Stimulated activated memory B cell treated with anti-CD40 and anti-IgM and Interleukin-4, amounts not matched to agents 10 μg/mL and 1 μg/mL and 100 μg/mL, for 72 hours (primary cell): Measurements from ENCODE around the gene RPL13A.
A peak's percentile ranks its signal among the peaks of the same experiment; 100 is the strongest.
"Not testable (repeated sequence)": the region's sequence is repeated elsewhere in the genome, so short reads cannot be mapped to it uniquely, and the experiment has no call there.

ENCODE experiments used
- ATAC-seq: fragments of 150-1000 bp; cut with Tn5 transposase; 2 replicates; pipeline ENCODE4 v1.10.0; 2021
- H3K27ac Mint-ChIP-seq: one replicate; pipeline ENCODE4 v1.8.0; 2022; ENCODE audit warnings: mild to moderate bottlenecking, mixed read lengths
- H3K27me3 Mint-ChIP-seq: one replicate; pipeline ENCODE4 v1.8.0; 2022; ENCODE audit warnings: mixed read lengths
- H3K36me3 Mint-ChIP-seq: one replicate; pipeline ENCODE4 v1.8.0; 2022; ENCODE audit warnings: mixed read lengths
- H3K4me1 Mint-ChIP-seq: one replicate; pipeline ENCODE4 v1.8.0; 2022; ENCODE audit warnings: mixed read lengths
- H3K4me3 Mint-ChIP-seq: one replicate; pipeline ENCODE4 v1.8.0; 2022; ENCODE audit warnings: mild to moderate bottlenecking, moderate library complexity, mixed read lengths
- H3K9me3 Mint-ChIP-seq: one replicate; pipeline ENCODE4 v1.8.0; 2022; ENCODE audit warnings: mixed read lengths

RPL13A gene

GRCh38 chr19:49450405-49450804, 37.0 kb upstream of the RPL13A start:
- no peak for ATAC-seq
- Mint-ChIP-seq H3K9me3 (no peaks in the 10 kb centered on the region), H3K36me3 (peaks cover 50% of the 10 kb centered on the region), H3K27ac (peak overlapping the region; percentile 99), H3K27me3 (no peaks in the 10 kb centered on the region), H3K4me1 (peaks cover 58% of the 10 kb centered on the region), H3K4me3 (peak overlapping the region; percentile 99)

- peaks cover 56% of the 10 kb centered on the region for H3K36me3 Mint-ChIP-seq
- peak within 1 kb of the TSS; percentile 99 for H3K4me3 Mint-ChIP-seq
- H3K9me3 Mint-ChIP-seq, result no peaks in the 10 kb centered on the region
- peaks cover 65% of the 10 kb centered on the region for H3K4me1 Mint-ChIP-seq
- peak; percentile 85 for ATAC-seq
- H3K27ac Mint-ChIP-seq, result peak within 1 kb of the TSS; percentile 99
- H3K27me3 Mint-ChIP-seq, result no peaks in the 10 kb centered on the region
These were observed 35.8 kb upstream of the RPL13A start, which contains the start of gene PIH1D1 for GRCh38 chr19:49451430-49452181. PIH1D1 (minus strand) TSS chr19:49451814; CDS start chr19:49451574, 240 bp downstream.

GRCh38 chr19:49453013-49453756, 34.2 kb upstream of the RPL13A start, which contains the start of gene ALDH16A1:
ALDH16A1 (plus strand) TSS chr19:49453225; CDS start chr19:49453332, 107 bp downstream.
- Mint-ChIP-seq H3K27ac (peak within 1 kb of the TSS; percentile 99), H3K36me3 (peaks cover 47% of the 10 kb centered on the region), H3K27me3 (no peaks in the 10 kb centered on the region), H3K4me3 (peak within 1 kb of the TSS; percentile 99), H3K4me1 (peaks cover 69% of the 10 kb centered on the region), H3K9me3 (no peaks in the 10 kb centered on the region)
- ATAC-seq, result peak; percentile 96

GRCh38 chr19:49453757-49454240, 33.6 kb upstream of the RPL13A start:
- H3K9me3 Mint-ChIP-seq, result no peaks in the 10 kb centered on the region
- H3K36me3 Mint-ChIP-seq, result peaks cover 41% of the 10 kb centered on the region
- ATAC-seq, result no peak
- H3K4me1 Mint-ChIP-seq, result peaks cover 63% of the 10 kb centered on the region
- H3K4me3 Mint-ChIP-seq, result peak overlapping the region; percentile 99
- no peaks in the 10 kb centered on the region for H3K27me3 Mint-ChIP-seq
- H3K27ac Mint-ChIP-seq, result peak overlapping the region; percentile 99

GRCh38 chr19:49455773-49456172, 31.6 kb upstream of the RPL13A start:
- no peak overlapping the region for H3K27ac Mint-ChIP-seq
- no peak for ATAC-seq
- H3K9me3 Mint-ChIP-seq, result no peaks in the 10 kb centered on the region

GRCh38 chr19:49456326-49456725, 31.1 kb upstream of the RPL13A start:
- Mint-ChIP-seq H3K4me3 (no peak overlapping the region), H3K4me1 (peaks cover 40% of the 10 kb centered on the region), H3K27ac (no peak overlapping the region), H3K36me3 (peaks cover 28% of the 10 kb centered on the region), H3K9me3 (no peaks in the 10 kb centered on the region), H3K27me3 (no peaks in the 10 kb centered on the region)
- ATAC-seq, result no peak

More at GRCh38 chr19:49455773-49456172, 31.6 kb upstream of the RPL13A start:
- Mint-ChIP-seq H3K36me3 (peaks cover 30% of the 10 kb centered on the region), H3K4me3 (no peak overlapping the region), H3K27me3 (no peaks in the 10 kb centered on the region), H3K4me1 (peaks cover 43% of the 10 kb centered on the region)

GRCh38 chr19:49458567-49458903, 28.9 kb upstream of the RPL13A start:
- H3K36me3 Mint-ChIP-seq, result peaks cover 24% of the 10 kb centered on the region
- H3K27ac Mint-ChIP-seq, result peak overlapping the region; percentile 68
- no peak overlapping the region for H3K4me3 Mint-ChIP-seq
- peaks cover 27% of the 10 kb centered on the region for H3K4me1 Mint-ChIP-seq
- no peak for ATAC-seq
- H3K27me3 Mint-ChIP-seq, result no peaks in the 10 kb centered on the region
- H3K9me3 Mint-ChIP-seq, result no peaks in the 10 kb centered on the region

GRCh38 chr19:49459388-49459787, 28.0 kb upstream of the RPL13A start:
- ATAC-seq, result no peak
- Mint-ChIP-seq H3K4me1 (peaks cover 19% of the 10 kb centered on the region), H3K36me3 (peaks cover 30% of the 10 kb centered on the region), H3K27me3 (no peaks in the 10 kb centered on the region), H3K9me3 (no peaks in the 10 kb centered on the region), H3K4me3 (no peak overlapping the region), H3K27ac (no peak overlapping the region)

- not testable (repeated sequence) for ATAC-seq, H3K27ac Mint-ChIP-seq, H3K27me3 Mint-ChIP-seq, H3K4me3 Mint-ChIP-seq, H3K9me3 Mint-ChIP-seq
- peaks cover 12% of the 10 kb centered on the region for H3K4me1 Mint-ChIP-seq
- H3K36me3 Mint-ChIP-seq, result peaks cover 42% of the 10 kb centered on the region
These were observed 26.3 kb upstream of the RPL13A start for GRCh38 chr19:49461130-49461529.

- Mint-ChIP-seq H3K27ac (no peak overlapping the region), H3K9me3 (no peaks in the 10 kb centered on the region), H3K36me3 (peaks cover 39% of the 10 kb centered on the region), H3K4me3 (no peak overlapping the region), H3K27me3 (no peaks in the 10 kb centered on the region), H3K4me1 (peaks cover 7% of the 10 kb centered on the region)
- peak; percentile 41 for ATAC-seq
These were observed 25.8 kb upstream of the RPL13A start for GRCh38 chr19:49461656-49462055.

GRCh38 chr19:49462492-49462891, 24.9 kb upstream of the RPL13A start:
- no peak overlapping the region for H3K4me3 Mint-ChIP-seq
- H3K4me1 Mint-ChIP-seq, result no peaks in the 10 kb centered on the region
- no peaks in the 10 kb centered on the region for H3K27me3 Mint-ChIP-seq
- ATAC-seq, result no peak
- no peaks in the 10 kb centered on the region for H3K9me3 Mint-ChIP-seq
- peaks cover 32% of the 10 kb centered on the region for H3K36me3 Mint-ChIP-seq
- H3K27ac Mint-ChIP-seq, result no peak overlapping the region

GRCh38 chr19:49463960-49464740, 23.3 kb upstream of the RPL13A start:
- no peak for ATAC-seq
- Mint-ChIP-seq H3K36me3 (peaks cover 39% of the 10 kb centered on the region), H3K9me3 (no peaks in the 10 kb centered on the region), H3K27me3 (no peaks in the 10 kb centered on the region), H3K27ac (peak overlapping the region; percentile 71), H3K4me1 (peaks cover 7% of the 10 kb centered on the region), H3K4me3 (no peak overlapping the region)

GRCh38 chr19:49465371-49465770, 22.0 kb upstream of the RPL13A start:
- no peaks in the 10 kb centered on the region for H3K9me3 Mint-ChIP-seq
- H3K4me1 Mint-ChIP-seq, result peaks cover 18% of the 10 kb centered on the region
- H3K4me3 Mint-ChIP-seq, result no peak overlapping the region
- no peak for ATAC-seq
- peak overlapping the region; percentile 71 for H3K27ac Mint-ChIP-seq
- H3K27me3 Mint-ChIP-seq, result no peaks in the 10 kb centered on the region
- peaks cover 34% of the 10 kb centered on the region for H3K36me3 Mint-ChIP-seq

- Mint-ChIP-seq H3K27ac (peak overlapping the region; percentile 86), H3K27me3 (no peaks in the 10 kb centered on the region), H3K4me1 (peaks cover 36% of the 10 kb centered on the region), H3K9me3 (no peaks in the 10 kb centered on the region), H3K4me3 (no peak overlapping the region), H3K36me3 (peaks cover 29% of the 10 kb centered on the region)
- ATAC-seq, result no peak
These were observed 19.2 kb upstream of the RPL13A start for GRCh38 chr19:49468199-49468598.
